Kidney tubule cell (primary cell): ENCODE results near the gene ATG4D.

Experiments
- DNase-seq: peaks from one replicate; pipeline ENCODE4 v3.0.0-alpha.2; 2018; ENCODE audit warnings: low spot score

ATG4D gene

GRCh38 chr19:10543420-10544241 lies at the start of gene ATG4D:
ATG4D (plus strand) TSS chr19:10543904; CDS start chr19:10544091, 187 bp downstream.
- peak; percentile 76 for DNase-seq

- DNase-seq = no peak
These were observed 46.3 kb upstream of the ATG4D start for GRCh38 chr19:10497371-10497770.

GRCh38 chr19:10499550-10500246 lies 44.0 kb upstream of the ATG4D start:
- DNase-seq = no peak

GRCh38 chr19:10500247-10500592 lies 43.5 kb upstream of the ATG4D start:
- DNase-seq = no peak

- DNase-seq = peak; percentile 69
These were observed 41.7 kb upstream of the ATG4D start for GRCh38 chr19:10501971-10502523.

GRCh38 chr19:10502524-10503001 lies 41.1 kb upstream of the ATG4D start:
- DNase-seq = peak; percentile 94

GRCh38 chr19:10503002-10503789 lies 40.5 kb upstream of the ATG4D start, which contains the start of gene KEAP1:
KEAP1 (minus strand) TSS chr19:10503356; CDS start chr19:10500033, 3,323 bp downstream.
- peak; percentile 40 for DNase-seq

- peak; percentile 62 for DNase-seq
These were observed 38.0 kb upstream of the ATG4D start for GRCh38 chr19:10505583-10506229.

GRCh38 chr19:10508036-10508435 lies 35.7 kb upstream of the ATG4D start:
- no peak for DNase-seq

- peak; percentile 28 for DNase-seq
These were observed 35.0 kb upstream of the ATG4D start for GRCh38 chr19:10508707-10509106.

GRCh38 chr19:10510301-10510802 lies 33.4 kb upstream of the ATG4D start:
- DNase-seq = peak; percentile 45

GRCh38 chr19:10513223-10513622 lies 30.5 kb upstream of the ATG4D start:
- DNase-seq = no peak

GRCh38 chr19:10514211-10515145 lies 29.2 kb upstream of the ATG4D start:
- DNase-seq = no peak

- DNase-seq = no peak
These were observed 27.7 kb upstream of the ATG4D start for GRCh38 chr19:10516064-10516385.

- DNase-seq = no peak
These were observed 26.9 kb upstream of the ATG4D start for GRCh38 chr19:10516671-10517286.

GRCh38 chr19:10517361-10517759 lies 26.3 kb upstream of the ATG4D start, which contains the start of gene S1PR5:
S1PR5 (minus strand) TSS chr19:10517447; CDS start chr19:10515011, 2,436 bp downstream.
- DNase-seq = no peak

GRCh38 chr19:10517760-10518443 lies 25.8 kb upstream of the ATG4D start:
- DNase-seq = peak; percentile 13

- no peak for DNase-seq
These were observed 25.0 kb upstream of the ATG4D start for GRCh38 chr19:10518444-10519361.
